ENCODE data around the gene NAA40.
A peak's percentile ranks its signal among the peaks of the same experiment; 100 is the strongest.

Gene NAA40

GRCh38 chr11:63986932-63987513 is 48.2 kb downstream of the NAA40 start:
- no peak for DNase-seq (ENCODE audit: low spot score)

GRCh38 chr11:63991558-63991957 is 52.8 kb downstream of the NAA40 start:
- DNase-seq (ENCODE audit: low spot score) = no peak

- DNase-seq (ENCODE audit: low spot score) = no peak
These were observed 54.3 kb downstream of the NAA40 start for GRCh38 chr11:63993100-63993499.

DNA sequence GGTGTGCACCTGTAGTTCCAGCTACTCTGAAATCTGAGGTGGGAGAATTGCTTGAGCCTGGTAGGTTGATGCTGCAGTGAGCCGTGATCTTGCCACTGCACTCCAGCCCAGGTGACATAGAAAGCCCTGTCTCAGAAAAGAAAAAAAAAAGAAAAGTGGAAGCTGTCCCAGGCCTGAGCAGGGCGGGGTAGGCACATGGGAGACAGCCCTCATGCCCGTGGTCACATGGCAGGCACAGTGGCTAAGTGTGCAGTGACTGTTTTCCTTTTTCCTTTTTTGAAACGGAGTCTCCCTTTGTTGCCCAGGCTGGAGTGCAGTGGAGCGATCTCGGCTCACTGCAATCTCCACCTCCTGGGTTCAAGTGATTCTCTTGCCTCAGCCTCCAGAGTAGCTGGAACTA is 55.2 kb downstream of the NAA40 start:
- no peak for DNase-seq (ENCODE audit: low spot score)

GRCh38 chr11:63996512-63996911 is 57.7 kb downstream of the NAA40 start:
- DNase-seq (ENCODE audit: low spot score) = no peak

DNA sequence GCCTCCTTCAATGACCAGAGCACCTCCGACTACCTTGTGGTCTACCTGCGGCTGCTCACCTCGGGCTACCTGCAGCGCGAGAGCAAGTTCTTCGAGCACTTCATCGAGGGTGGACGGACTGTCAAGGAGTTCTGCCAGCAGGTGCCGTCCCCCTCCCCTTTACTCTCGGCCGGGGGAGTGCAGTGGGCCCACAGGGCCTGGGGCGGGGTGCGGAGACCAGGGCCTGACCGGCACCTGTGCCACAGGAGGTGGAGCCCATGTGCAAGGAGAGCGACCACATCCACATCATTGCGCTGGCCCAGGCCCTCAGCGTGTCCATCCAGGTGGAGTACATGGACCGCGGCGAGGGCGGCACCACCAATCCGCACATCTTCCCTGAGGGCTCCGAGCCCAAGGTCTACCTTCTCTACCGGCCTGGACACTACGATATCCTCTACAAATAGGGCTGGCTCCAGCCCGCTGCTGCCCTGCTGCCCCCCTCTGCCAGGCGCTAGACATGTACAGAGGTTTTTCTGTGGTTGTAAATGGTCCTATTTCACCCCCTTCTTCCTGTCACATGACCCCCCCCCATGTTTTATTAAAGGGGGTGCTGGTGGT is 58.4 kb downstream of the NAA40 start:
- DNase-seq (ENCODE audit: low spot score) = no peak

- no peak for DNase-seq (ENCODE audit: low spot score)
These were observed 59.1 kb downstream of the NAA40 start for GRCh38 chr11:63997801-63998337.

GRCh38 chr11:63998558-63999348 is 60.0 kb downstream of the NAA40 start:
- no peak for DNase-seq (ENCODE audit: low spot score)

DNA sequence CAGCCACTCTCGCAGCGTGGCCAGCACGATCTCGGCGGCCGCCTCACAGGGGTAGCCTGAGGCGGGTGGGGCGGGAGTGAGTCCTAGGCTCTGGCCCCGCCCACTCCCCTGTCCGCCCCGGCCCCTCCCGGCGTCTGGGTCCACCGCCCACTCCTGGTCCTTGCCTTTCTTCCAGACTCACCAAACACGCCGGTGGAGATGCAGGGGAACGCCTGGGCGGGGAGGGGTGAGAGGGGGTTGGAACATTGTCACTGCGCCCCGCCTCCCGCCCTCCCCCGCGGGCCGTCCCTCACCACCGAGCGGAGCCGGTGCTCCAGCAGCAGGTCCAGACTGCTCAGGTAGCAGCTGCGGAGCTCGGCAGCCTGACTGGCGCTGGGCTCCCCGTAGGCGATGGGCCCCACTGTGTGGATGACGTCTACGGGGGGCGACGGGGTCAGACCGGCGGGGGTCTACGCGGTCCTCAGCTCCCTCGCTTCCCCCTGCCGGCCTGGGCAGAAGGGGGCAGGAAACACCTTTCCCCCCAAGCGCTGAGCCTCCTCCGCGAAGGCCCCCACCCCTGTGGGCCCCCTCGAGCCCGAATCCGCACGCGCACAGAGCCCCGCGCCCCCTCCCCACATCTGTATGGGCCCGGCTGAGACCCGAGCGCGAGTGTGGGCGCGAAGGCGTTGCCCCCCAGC is 60.7 kb downstream of the NAA40 start:
- DNase-seq (ENCODE audit: low spot score) = no peak

DNA sequence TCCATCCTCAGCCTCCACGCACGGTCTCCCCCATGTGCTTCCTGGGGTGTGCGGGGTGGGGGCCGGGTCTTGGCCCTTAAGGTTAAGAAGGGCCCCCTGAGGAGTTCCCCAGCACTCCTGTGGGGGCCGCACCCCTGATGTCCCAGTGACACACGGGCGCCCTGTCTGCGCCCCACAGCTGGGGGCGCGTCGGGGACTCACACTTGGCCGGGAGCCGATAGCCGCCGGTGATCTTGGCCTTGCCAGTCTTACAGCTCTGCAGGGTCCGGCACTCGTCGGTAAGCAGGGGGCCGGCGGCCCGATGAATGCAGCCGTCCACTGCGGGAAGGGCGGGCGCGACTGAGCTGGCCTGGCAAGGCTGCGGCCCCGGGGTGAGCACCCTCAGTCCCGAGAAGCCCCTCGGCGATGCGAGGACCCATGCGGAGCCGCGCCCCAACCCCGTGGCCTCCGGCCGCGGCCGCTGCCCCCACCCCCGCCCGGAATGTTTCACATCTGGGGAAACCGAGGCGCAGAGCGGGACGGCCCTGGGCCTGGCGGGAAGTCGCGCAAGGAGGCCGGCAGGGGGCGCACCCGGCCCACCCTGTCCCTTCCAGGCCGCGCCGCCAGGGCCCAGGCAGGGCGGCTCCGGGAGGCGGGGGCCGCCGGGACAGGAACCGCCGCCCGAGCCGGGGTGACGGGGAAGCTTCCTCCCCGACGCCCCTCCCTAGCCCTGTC is 61.4 kb downstream of the NAA40 start:
- DNase-seq (ENCODE audit: low spot score) = peak; percentile 73

- DNase-seq (ENCODE audit: low spot score) = no peak
These were observed 62.1 kb downstream of the NAA40 start for GRCh38 chr11:64000740-64001483.

DNA sequence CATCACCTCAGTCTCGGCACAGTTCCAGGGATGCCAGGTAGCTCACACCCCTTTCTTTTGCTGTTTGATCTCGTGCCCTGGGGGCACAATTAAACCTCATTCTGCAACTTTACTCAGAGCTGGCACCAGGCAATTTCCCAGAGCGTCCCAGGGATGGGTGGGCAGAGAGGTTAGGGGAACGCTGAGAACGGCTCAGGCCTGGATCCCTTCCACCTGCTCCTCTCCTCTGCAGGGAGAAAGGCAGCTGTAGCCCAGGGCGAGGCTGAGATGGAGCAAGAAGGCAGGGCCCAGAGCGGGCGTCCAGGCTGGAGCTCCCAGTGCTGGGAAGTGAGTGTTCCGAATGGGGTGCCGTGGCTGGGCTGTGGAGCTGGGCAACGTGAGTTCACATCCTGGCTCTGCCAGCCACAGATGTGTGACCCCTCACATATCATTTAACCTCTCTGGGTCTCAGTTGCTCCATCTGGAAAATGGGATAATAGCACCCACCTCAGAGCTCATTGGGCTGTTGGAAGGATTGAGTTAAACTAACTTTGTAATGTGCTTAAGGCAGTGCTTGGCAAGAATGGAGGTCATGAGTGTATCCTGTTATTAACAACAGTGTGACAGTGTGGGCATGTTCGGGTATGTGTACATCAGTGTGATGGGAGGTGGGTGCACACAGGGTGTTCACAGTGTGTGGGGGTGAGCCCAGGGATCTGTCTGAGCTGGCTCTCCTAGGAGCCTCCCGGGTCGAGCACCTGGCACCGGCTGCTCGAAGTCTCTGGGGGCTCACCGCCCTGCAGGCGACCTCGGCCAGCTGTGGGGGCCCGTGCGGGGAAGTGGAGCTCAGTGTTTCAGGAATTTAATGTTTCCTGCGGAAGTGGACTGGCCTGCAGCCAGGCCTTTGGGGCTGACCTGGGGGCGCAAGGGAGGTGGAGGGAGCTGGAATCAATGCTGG is 63.0 kb downstream of the NAA40 start:
- no peak for DNase-seq (ENCODE audit: low spot score)

DNA sequence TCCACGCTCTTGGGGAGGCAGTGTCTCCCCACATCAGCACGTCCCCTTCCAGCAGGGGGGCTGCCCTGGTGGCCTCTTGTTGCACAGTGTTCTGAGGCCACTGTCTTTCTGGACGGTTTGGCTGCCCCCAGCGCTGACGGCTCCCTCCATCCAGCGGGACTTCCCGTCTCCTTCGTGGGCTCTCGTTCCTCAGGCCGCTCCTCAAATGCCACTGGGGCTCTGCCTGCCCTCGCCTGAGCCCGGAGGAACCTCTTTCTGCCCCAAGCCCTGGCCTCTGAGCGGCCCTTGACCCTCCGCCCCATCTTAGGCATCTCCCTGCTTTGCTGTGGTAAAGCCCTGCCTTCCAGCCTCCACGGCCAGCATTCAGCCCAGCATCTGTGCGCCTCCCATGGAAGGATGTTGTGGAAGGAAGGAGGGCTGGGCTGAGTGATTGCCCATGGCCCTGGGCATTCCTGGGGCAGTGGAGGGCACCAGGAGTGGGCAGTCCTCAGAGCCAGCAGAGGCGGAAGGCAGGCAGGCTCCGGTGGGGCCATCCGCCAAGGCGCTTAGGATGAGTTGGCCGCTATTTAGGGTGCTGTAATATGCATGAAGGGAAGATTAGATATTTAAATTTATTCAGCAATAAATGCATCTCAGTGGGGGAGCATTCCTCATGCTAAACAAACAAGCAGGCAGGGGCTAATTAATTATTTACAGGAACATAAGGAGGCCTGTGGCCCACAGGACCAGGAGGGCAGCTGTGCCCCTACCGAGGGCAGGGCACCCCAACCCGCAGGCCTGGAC is 65.2 kb downstream of the NAA40 start:
- no peak for DNase-seq (ENCODE audit: low spot score)

- DNase-seq (ENCODE audit: low spot score) = no peak
These were observed 65.8 kb downstream of the NAA40 start for GRCh38 chr11:64004590-64004984.

DNA sequence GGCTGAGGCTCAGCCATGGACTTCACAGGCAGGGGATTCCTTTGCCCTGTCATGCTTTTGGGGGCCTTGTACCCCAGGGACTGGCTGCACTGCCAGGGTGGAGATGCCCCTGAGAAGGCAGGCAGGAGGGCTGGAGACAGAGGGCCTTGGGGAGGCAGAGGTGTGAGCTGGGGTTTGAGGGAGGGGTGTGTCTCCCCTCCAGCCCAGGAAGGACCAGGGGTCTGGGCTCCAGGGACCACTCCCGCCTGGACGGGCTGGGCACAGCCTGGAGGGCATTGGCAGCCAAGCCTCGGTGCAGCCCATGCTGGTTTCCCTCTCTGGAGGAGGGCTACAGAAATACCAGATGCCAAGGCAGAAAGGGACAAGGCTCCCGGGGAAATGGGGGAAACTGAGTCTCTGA is 66.9 kb downstream of the NAA40 start:
- no peak for DNase-seq (ENCODE audit: low spot score)

GRCh38 chr11:64006398-64006797 is 67.6 kb downstream of the NAA40 start:
- DNase-seq (ENCODE audit: low spot score) = no peak
